A673 (cell line): ENCODE data around the gene EDEM1. TPM values are rescaled to one million over a fixed set of nuclear protein-coding genes. Genes with fewer than 3 reads are reported as not detected.

Experiments
- BruUV-seq: library from RNA; stranded (reverse); fragments of 400-500 nt; replicated peaks from 2 replicates; lab custom pipeline; 2021; lab: Mats Ljungman, UMichigan
- CTCF ChIA-PET: fragments of 300-600 bp; sonication (Branson Sonifier 250); formaldehyde crosslinking; loops from one replicate; lab custom pipeline; 2022; ENCODE audit warnings: antibody characterized with exemption; lab: Charles Lee
- POLR2A ChIA-PET: fragments of 300-600 bp; sonication (Branson Sonifier 250); formaldehyde crosslinking; loops from one replicate; lab custom pipeline; 2022; ENCODE audit warnings: antibody characterized with exemption; ENCODE audit not compliant: low non-redundant PET; lab: Charles Lee
- DNase-seq: peaks from one replicate; pipeline ENCODE4 v3.0.0-alpha.2; 2015; ENCODE audit warnings: low spot score
- H3K27ac ChIP-seq: fragments of 200-600 bp; sonication (generic); 2 replicates; pipeline ENCODE4 v1.5.1; 2016; ENCODE audit warnings: mixed run types, low read depth, mild to moderate bottlenecking, mixed read lengths, antibody characterized with exemption, low read length; ENCODE audit not compliant: poor library complexity, severe bottlenecking
- H3K27me3 ChIP-seq: fragments of 200-600 bp; sonication (generic); replicated peaks from 2 replicates; pipeline ENCODE4 v1.6.1; 2017; ENCODE audit warnings: mixed run types, low read depth, mild to moderate bottlenecking, mixed read lengths, antibody characterized with exemption, low read length; ENCODE audit not compliant: insufficient read depth, poor library complexity
- H3K36me3 ChIP-seq: fragments of 200-600 bp; sonication (generic); 2 replicates; pipeline ENCODE4 v1.6.1; 2016; ENCODE audit warnings: mixed run types, mild to moderate bottlenecking, mixed read lengths, antibody characterized with exemption, low read length; ENCODE audit not compliant: insufficient read depth, poor library complexity, severe bottlenecking
- H3K4me1 ChIP-seq: fragments of 200-600 bp; sonication (generic); 2 replicates; pipeline ENCODE4 v1.6.1; 2017; ENCODE audit warnings: mixed run types, mild to moderate bottlenecking, mixed read lengths, antibody characterized with exemption, low read length; ENCODE audit not compliant: insufficient read depth, poor library complexity, severe bottlenecking
- H3K4me3 ChIP-seq: fragments of 200-600 bp; sonication (generic); 2 replicates; pipeline ENCODE4 v1.5.1; 2016; ENCODE audit warnings: low read depth, mixed run types, mild to moderate bottlenecking, mixed read lengths, low read length; ENCODE audit not compliant: poor library complexity, severe bottlenecking
- H3K9me3 ChIP-seq: fragments of 200-600 bp; sonication (generic); 2 replicates; pipeline ENCODE4 v1.6.1; 2016; ENCODE audit warnings: mixed run types, low read depth, mild to moderate bottlenecking, mixed read lengths, antibody characterized with exemption, low read length; ENCODE audit not compliant: poor library complexity, severe bottlenecking
- CTCF ChIP-seq: fragments of 300-800, 200-600 bp; sonication (generic); conservative IDR thresholded peaks from 2 replicates; pipeline ENCODE4 v1.5.1; 2017; ENCODE audit warnings: low read depth, mild to moderate bottlenecking, antibody characterized with exemption, low read length, moderate library complexity, mixed read lengths
- EZH2 ChIP-seq: fragments of 200-600 bp; sonication (generic); IDR thresholded peaks from 2 replicates; pipeline ENCODE4 v1.6.1; 2017; ENCODE audit warnings: borderline replicate concordance, low read depth, mild to moderate bottlenecking, mixed read lengths, antibody characterized with exemption, low read length; ENCODE audit not compliant: poor library complexity, severe bottlenecking
- intact Hi-C: fragments of 100-400 bp; cut with micrococcal nuclease; formaldehyde crosslinking; loops from one replicate; pipeline ENCODE4 v1.10.0; 2022; ENCODE audit not compliant: unreplicated experiment
- total RNA-seq: library from RNA; stranded (reverse); gene quantifications from 2 replicates; pipeline ENCODE4 v1.2.3, GENCODE V29; 2021

The EDEM1 gene
- total RNA-seq, 1 experiment from 2014 or later = 32.1 TPM

- intact Hi-C loops = no loop called here
- Histone ChIP-seq H3K36me3 (no peaks in the 10 kb centered on the region), H3K27ac (no peak overlapping the region), H3K4me1 (peaks cover 6% of the 10 kb centered on the region), H3K9me3 (no peaks in the 10 kb centered on the region), H3K4me3 (no peak overlapping the region), H3K27me3 (peaks cover 2% of the 10 kb centered on the region)
- CTCF ChIA-PET = no interaction called here
- POLR2A ChIA-PET = no interaction called here
- no TSS peak for BruUV-seq
- no peak for DNase-seq
- TF ChIP-seq CTCF = no peak
- TF ChIP-seq EZH2 = no peak
These were observed 67.0 kb downstream of the EDEM1 start for GRCh38 chr3:5254281-5255048.

- H3K27ac ChIP-seq = no peak overlapping the region
- BruUV-seq = no TSS peak
- H3K36me3 ChIP-seq = no peaks in the 10 kb centered on the region
- intact Hi-C loops = no loop called here
- H3K9me3 ChIP-seq = no peaks in the 10 kb centered on the region
- ChIA-PET CTCF (no interaction called here), POLR2A (no interaction called here)
- no peak overlapping the region for H3K4me3 ChIP-seq
- no peak for TF ChIP-seq CTCF
- DNase-seq = no peak
- H3K27me3 ChIP-seq = peaks cover 2% of the 10 kb centered on the region
- no peaks in the 10 kb centered on the region for H3K4me1 ChIP-seq
These were observed 68.2 kb downstream of the EDEM1 start for GRCh38 chr3:5255404-5256344.

- no TSS peak for BruUV-seq
- CTCF ChIA-PET = no interaction called here
- DNase-seq = no peak
These were observed 71.0 kb downstream of the EDEM1 start for GRCh38 chr3:5258526-5258925.

More at GRCh38 chr3:5258526-5258925, 71.0 kb downstream of the EDEM1 start:
- Histone ChIP-seq H3K27ac (no peak overlapping the region), H3K27me3 (peaks cover 2% of the 10 kb centered on the region), H3K9me3 (no peaks in the 10 kb centered on the region), H3K4me3 (no peak overlapping the region), H3K4me1 (no peaks in the 10 kb centered on the region), H3K36me3 (no peaks in the 10 kb centered on the region)
- POLR2A ChIA-PET = no interaction called here
- intact Hi-C loops = no loop called here
- no peak for TF ChIP-seq CTCF
- no peak for TF ChIP-seq EZH2
